Spleen (tissue), 7 donors: ENCODE results near the gene ACCSL.

Source experiments
- CTCF ChIP-seq, 11 experiments: fragments of 200-600 bp in 7 of 11; fragments of 450-650 bp in 4 of 11; sonication (generic) in 4 of 11; IDR thresholded peaks in 8 of 11; conservative IDR thresholded peaks in 3 of 11; 1 replicate in 7 of 11; 2 replicates in 4 of 11; pipeline versions ENCODE4 v1.4.0 to v1.8.0; 2016 to 2021; ENCODE audit warnings: antibody characterized with exemption in 11 of 11, inconsistent platforms in 4 of 11, mild to moderate bottlenecking in 1 of 11
- POLR2A ChIP-seq, 3 donors: fragments of 450-650 bp; IDR thresholded peaks; one replicate each; pipeline ENCODE4 v1.5.1; 2017; ENCODE audit warnings: antibody characterized with exemption in 3 of 3, mild to moderate bottlenecking in 1 of 3
- POLR2AphosphoS5 ChIP-seq, 3 donors: sonication (generic); formaldehyde crosslinking; IDR thresholded peaks; one replicate each; pipeline ENCODE4 v1.5.1; 2017; ENCODE audit warnings: antibody characterized with exemption in 3 of 3
- donor health status: DM: no; HTN: no; CAD: no; lungs with moderate emphysema.
- donor health status: DM: no; HTN: no; CAD: no.
- donor health status: DM: no; HTN: no; CAD: no.

GRCh38 chr11:44049832-44050231 is 2.1 kb downstream of the ACCSL start:
- TF ChIP-seq CTCF (IDR thresholded peaks at IDR 0.05 in 8 of 11, conservative IDR thresholded peaks at IDR 0.05 in 3 of 11), result no peak
- TF ChIP-seq POLR2AphosphoS5 (IDR thresholded peaks at IDR 0.05), result no peak
- TF ChIP-seq POLR2A (IDR thresholded peaks at IDR 0.05), result no peak
